Skin of body (tissue), 2 donors: Measurements from ENCODE around the gene DEFB131A. TPM values are rescaled to one million over a fixed set of nuclear protein-coding genes. Genes with fewer than 3 reads are reported as not detected.
"Not testable (repeated sequence)": the region's sequence is repeated elsewhere in the genome, so short reads cannot be mapped to it uniquely, and the experiment has no call there.

Experiments used
- DNase-seq: peaks from one replicate; lab custom pipeline; 2025; lab: John Stamatoyannopoulos, UW
- total RNA-seq: library from RNA; depleted of rRNA; stranded (reverse); fragments of >200 nt; gene quantifications from one replicate; pipeline ENCODE4 v1.2.3, GENCODE V29; 2014

DEFB131A gene
- total RNA-seq, result not detected

GRCh38 chr4:9444114-9444513, at the start of gene DEFB131A:
Gene DEFB131A (plus strand): TSS chr4:9444414. CDS start chr4:9444534, 120 bp downstream.
- DNase-seq, result not testable (repeated sequence)

- DNase-seq, result not testable (repeated sequence)
Measured at GRCh38 chr4:9405774-9406173, 38.4 kb upstream of the DEFB131A start.

- not testable (repeated sequence) for DNase-seq
Measured at GRCh38 chr4:9406491-9406890, 37.7 kb upstream of the DEFB131A start.

GRCh38 chr4:9409793-9410192, 34.4 kb upstream of the DEFB131A start:
- DNase-seq, result no peak

- not testable (repeated sequence) for DNase-seq
Measured at GRCh38 chr4:9421884-9422455, 22.2 kb upstream of the DEFB131A start.

GRCh38 chr4:9425916-9426315, 18.3 kb upstream of the DEFB131A start:
- not testable (repeated sequence) for DNase-seq

GRCh38 chr4:9430061-9430460, 14.2 kb upstream of the DEFB131A start:
- DNase-seq, result not testable (repeated sequence)

GRCh38 chr4:9433320-9433719, 10.9 kb upstream of the DEFB131A start:
- not testable (repeated sequence) for DNase-seq

- DNase-seq, result not testable (repeated sequence)
Measured at GRCh38 chr4:9436728-9437127, 7.5 kb upstream of the DEFB131A start.

GRCh38 chr4:9442355-9442754, 1.9 kb upstream of the DEFB131A start:
- not testable (repeated sequence) for DNase-seq

- not testable (repeated sequence) for DNase-seq
Measured at GRCh38 chr4:9444681-9445080, 467 bp downstream of the DEFB131A start.

GRCh38 chr4:9452251-9452650, 8.0 kb downstream of the DEFB131A start:
- DNase-seq, result not testable (repeated sequence)

GRCh38 chr4:9454284-9454683, 10.1 kb downstream of the DEFB131A start:
- DNase-seq, result not testable (repeated sequence)

- DNase-seq, result not testable (repeated sequence)
Measured at GRCh38 chr4:9455046-9455445, 10.8 kb downstream of the DEFB131A start.

GRCh38 chr4:9479466-9479865, 35.3 kb downstream of the DEFB131A start:
- not testable (repeated sequence) for DNase-seq

GRCh38 chr4:9480066-9480465, 35.9 kb downstream of the DEFB131A start:
- not testable (repeated sequence) for DNase-seq

GRCh38 chr4:9482871-9483270, 38.7 kb downstream of the DEFB131A start:
- not testable (repeated sequence) for DNase-seq

- not testable (repeated sequence) for DNase-seq
Measured at GRCh38 chr4:9483682-9484081, 39.5 kb downstream of the DEFB131A start.

- not testable (repeated sequence) for DNase-seq
Measured at GRCh38 chr4:9486880-9487279, 42.7 kb downstream of the DEFB131A start.

GRCh38 chr4:9488796-9489195, 44.6 kb downstream of the DEFB131A start:
- DNase-seq, result not testable (repeated sequence)

- DNase-seq, result not testable (repeated sequence)
Measured at GRCh38 chr4:9490496-9490895, 46.3 kb downstream of the DEFB131A start.

- not testable (repeated sequence) for DNase-seq
Measured at GRCh38 chr4:9490986-9491385, 46.8 kb downstream of the DEFB131A start.

GRCh38 chr4:9493589-9493988, 49.4 kb downstream of the DEFB131A start:
- DNase-seq, result not testable (repeated sequence)
